ENCODE data around the gene FIGNL1. TPM values are rescaled to one million over a fixed set of nuclear protein-coding genes. Genes with fewer than 3 reads are reported as not detected.

The FIGNL1 gene
- total RNA-seq, 6 experiments from 2014 or later, result 7.7 to 15.1 (median 12.4) TPM

GRCh38 chr7:50415844-50416364, 34.2 kb downstream of the FIGNL1 start:
- Mint-ChIP-seq H3K36me3 (ENCODE audit: low read depth) (no peaks in the 10 kb centered on the region), H3K4me3 (no peak overlapping the region), H3K9me3 (no peaks in the 10 kb centered on the region), H3K27ac (no peak overlapping the region), H3K4me1 (ENCODE audit: low read depth) (peaks cover 5% of the 10 kb centered on the region; the same call in 1 of the 2 replicates), H3K27me3 (ENCODE audit: insufficient read depth) (peaks cover 4% of the 10 kb centered on the region)
- no peak for TF ChIP-seq CTCF (IDR thresholded peaks at IDR 0.05)
- DNase-seq, result no peak

- H3K27ac Mint-ChIP-seq, result no peak overlapping the region
- H3K9me3 Mint-ChIP-seq, result no peaks in the 10 kb centered on the region
- no peak for DNase-seq
- H3K4me3 Mint-ChIP-seq, result no peak overlapping the region
- H3K27me3 Mint-ChIP-seq (ENCODE audit: insufficient read depth), result peaks cover 5% of the 10 kb centered on the region
- H3K4me1 Mint-ChIP-seq (ENCODE audit: low read depth), result peaks cover 5% of the 10 kb centered on the region; the same call in 1 of the 2 replicates
- TF ChIP-seq CTCF (IDR thresholded peaks at IDR 0.05), result no peak
- no peaks in the 10 kb centered on the region for H3K36me3 Mint-ChIP-seq (ENCODE audit: low read depth)
Observed at GRCh38 chr7:50413561-50413960, 36.6 kb downstream of the FIGNL1 start.

- DNase-seq, result no peak
- peaks cover 8% of the 10 kb centered on the region for H3K27me3 Mint-ChIP-seq (ENCODE audit: insufficient read depth)
- H3K27ac Mint-ChIP-seq, result no peak overlapping the region
- no peaks in the 10 kb centered on the region for H3K36me3 Mint-ChIP-seq (ENCODE audit: low read depth)
- TF ChIP-seq CTCF (IDR thresholded peaks at IDR 0.05), result no peak
- H3K4me1 Mint-ChIP-seq (ENCODE audit: low read depth), result peaks cover 5% of the 10 kb centered on the region; the same call in 1 of the 2 replicates
- H3K9me3 Mint-ChIP-seq, result no peaks in the 10 kb centered on the region
- H3K4me3 Mint-ChIP-seq, result no peak overlapping the region
Observed at GRCh38 chr7:50412973-50413372, 37.2 kb downstream of the FIGNL1 start.

GRCh38 chr7:50411332-50411731, 38.8 kb downstream of the FIGNL1 start:
- Mint-ChIP-seq H3K36me3 (ENCODE audit: low read depth) (no peaks in the 10 kb centered on the region), H3K4me1 (ENCODE audit: low read depth) (peaks cover under 1% of the 10 kb centered on the region; the same call in 1 of the 2 replicates), H3K4me3 (no peak overlapping the region), H3K27ac (no peak overlapping the region), H3K9me3 (no peaks in the 10 kb centered on the region), H3K27me3 (ENCODE audit: insufficient read depth) (peaks cover 14% of the 10 kb centered on the region)
- no peak for DNase-seq
- TF ChIP-seq CTCF (IDR thresholded peaks at IDR 0.05), result no peak

- no peak overlapping the region for H3K27ac Mint-ChIP-seq
- H3K36me3 Mint-ChIP-seq (ENCODE audit: low read depth), result no peaks in the 10 kb centered on the region
- H3K4me3 Mint-ChIP-seq, result no peak overlapping the region
- H3K9me3 Mint-ChIP-seq, result no peaks in the 10 kb centered on the region
- no peak for TF ChIP-seq CTCF (IDR thresholded peaks at IDR 0.05)
- DNase-seq, result no peak
- H3K4me1 Mint-ChIP-seq (ENCODE audit: low read depth), result no peaks in the 10 kb centered on the region
- peaks cover 17% of the 10 kb centered on the region for H3K27me3 Mint-ChIP-seq (ENCODE audit: insufficient read depth)
Observed at GRCh38 chr7:50409856-50410745, 40.0 kb downstream of the FIGNL1 start.
